Esophagus muscularis mucosa (tissue), 4 donors: ENCODE data around the gene MANBA. TPM values are rescaled to one million over a fixed set of nuclear protein-coding genes. Genes with fewer than 3 reads are reported as not detected.

Source experiments
- DNase-seq: peaks from one replicate; pipeline ENCODE4 v3.0.0-alpha.2; 2017; ENCODE audit errors: extremely low spot score
- H3K27ac ChIP-seq, 4 donors: fragments of 200-600 bp; sonication (generic); replicated peaks in 1 of 4; 1 replicate in 3 of 4; 2 replicates in 1 of 4; pipeline ENCODE4 v1.5.1; 2016 to 2019; ENCODE audit warnings: mild to moderate bottlenecking in 1 of 4
- H3K27me3 ChIP-seq, 4 donors: fragments of 200-600 bp; sonication (generic); one replicate each; pipeline versions ENCODE4 v1.5.1 to v1.6.0; 2016 to 2019
- H3K36me3 ChIP-seq, 4 donors: fragments of 200-600 bp; sonication (generic); one replicate each; pipeline ENCODE4 v1.5.1; 2016 to 2019
- H3K4me1 ChIP-seq, 4 donors: fragments of 200-600 bp; sonication (generic); one replicate each; pipeline ENCODE4 v1.5.1; 2016 to 2019
- H3K4me3 ChIP-seq, 4 donors: fragments of 200-600 bp; sonication (generic); 1 replicate in 2 of 4; 2 replicates in 2 of 4; pipeline ENCODE4 v1.5.1; 2016 to 2019; ENCODE audit warnings: mild to moderate bottlenecking in 4 of 4, moderate library complexity in 1 of 4
- H3K9me3 ChIP-seq, 4 donors: fragments of 200-600 bp; sonication (generic); 1 replicate in 3 of 4; 2 replicates in 1 of 4; pipeline ENCODE4 v1.5.1; 2016 to 2019
- CTCF ChIP-seq, 3 experiments: fragments of 200-600 bp in 2 of 3; fragments of 450-650 bp in 1 of 3; sonication (generic) in 2 of 3; IDR thresholded peaks; one replicate each; pipeline ENCODE4 v1.5.1; 2017 to 2019; ENCODE audit warnings: antibody characterized with exemption in 3 of 3, mild to moderate bottlenecking in 2 of 3, moderate library complexity in 1 of 3
- EP300 ChIP-seq: sonication (generic); formaldehyde crosslinking; IDR thresholded peaks from one replicate; pipeline ENCODE4 v1.6.1; 2017; ENCODE audit warnings: antibody characterized with exemption
- POLR2A ChIP-seq: fragments of 450-650 bp; IDR thresholded peaks from one replicate; pipeline ENCODE4 v1.6.1; 2017; ENCODE audit warnings: antibody characterized with exemption, moderate library complexity, mild to moderate bottlenecking, low read depth
- POLR2AphosphoS5 ChIP-seq, 2 donors: sonication (generic); formaldehyde crosslinking; IDR thresholded peaks; one replicate each; pipeline ENCODE4 v1.6.1; 2017; ENCODE audit warnings: antibody characterized with exemption in 2 of 2
- WGBS: methylation state at CpG from one replicate; pipeline ENCODE4 v1.1.5; 2018; 5-methylcytosine and 5-hydroxymethylcytosine counted together
- intact Hi-C: fragments of 100-400 bp; cut with DNase I; formaldehyde crosslinking; loops from one replicate; pipeline ENCODE4 v1.15.1; 2023
- total RNA-seq, 4 donors: library from RNA; depleted of rRNA; stranded (reverse); fragments of >200 nt; gene quantifications; one replicate each; pipeline versions ENCODE4 v1.1.0 to v1.2.1, GENCODE V29; 2016

The MANBA gene
- total RNA-seq, 4 donors from 2014 or later = 22.1 to 24.9 (median 24.5) TPM

GRCh38 chr4:102781570-102781969, 20.8 kb upstream of the MANBA start:
- Histone ChIP-seq H3K36me3 (no peaks in the 10 kb centered on the region), H3K9me3 (no peaks in the 10 kb centered on the region), H3K4me1 (no peaks in the 10 kb centered on the region), H3K27ac (no peak overlapping the region), H3K27me3 (no peaks in the 10 kb centered on the region), H3K4me3 (no peak overlapping the region)
- intact Hi-C loops = no loop called here
- WGBS = 100% methylated on average over 1 of the region's 1 CpG
- DNase-seq = no peak
- no peak for TF ChIP-seq POLR2A
- no peak for TF ChIP-seq EP300
- no peak for TF ChIP-seq CTCF (IDR thresholded peaks at IDR 0.05)
- no peak for TF ChIP-seq POLR2AphosphoS5 (IDR thresholded peaks at IDR 0.05)

GRCh38 chr4:102780476-102781144, 19.8 kb upstream of the MANBA start:
- WGBS = 77% methylated on average over 5 of the region's 5 CpGs
- H3K9me3 ChIP-seq = no peaks in the 10 kb centered on the region
- no peaks in the 10 kb centered on the region for H3K27me3 ChIP-seq
- no peaks in the 10 kb centered on the region for H3K36me3 ChIP-seq
- intact Hi-C loops = no loop called here
- DNase-seq = no peak
- H3K27ac ChIP-seq = no peak overlapping the region
- no peaks in the 10 kb centered on the region for H3K4me1 ChIP-seq
- no peak overlapping the region for H3K4me3 ChIP-seq
- TF ChIP-seq POLR2AphosphoS5 (IDR thresholded peaks at IDR 0.05) (no peak), EP300 (no peak), CTCF (IDR thresholded peaks at IDR 0.05) (no peak), POLR2A (no peak)

- no peaks in the 10 kb centered on the region for H3K27me3 ChIP-seq
- H3K4me3 ChIP-seq = no peak overlapping the region
- WGBS = 60% methylated on average over 4 of the region's 4 CpGs
- DNase-seq = no peak
- no peaks in the 10 kb centered on the region for H3K9me3 ChIP-seq
- TF ChIP-seq POLR2A = no peak
- TF ChIP-seq CTCF (IDR thresholded peaks at IDR 0.05) = no peak
- no peak for TF ChIP-seq POLR2AphosphoS5 (IDR thresholded peaks at IDR 0.05)
- TF ChIP-seq EP300 = no peak
- H3K4me1 ChIP-seq = no peaks in the 10 kb centered on the region
- no peaks in the 10 kb centered on the region for H3K36me3 ChIP-seq
- intact Hi-C loops = no loop called here
- no peak overlapping the region for H3K27ac ChIP-seq
These were observed 18.4 kb upstream of the MANBA start for GRCh38 chr4:102779204-102779603.

- no peak for DNase-seq
- TF ChIP-seq CTCF (IDR thresholded peaks at IDR 0.05) = no peak
- TF ChIP-seq POLR2AphosphoS5 (IDR thresholded peaks at IDR 0.05) = no peak
- no peak for TF ChIP-seq POLR2A
- no peak for TF ChIP-seq EP300
- intact Hi-C loops = no loop called here
- 75% methylated on average over 7 of the region's 7 CpGs for WGBS
- no peaks in the 10 kb centered on the region for H3K27me3 ChIP-seq
- no peak overlapping the region for H3K4me3 ChIP-seq
- H3K27ac ChIP-seq = no peak overlapping the region
- no peaks in the 10 kb centered on the region for H3K9me3 ChIP-seq
- H3K36me3 ChIP-seq = no peaks in the 10 kb centered on the region
- no peaks in the 10 kb centered on the region for H3K4me1 ChIP-seq
These were observed 18.0 kb upstream of the MANBA start for GRCh38 chr4:102778720-102779119.

- 92% methylated on average over 1 of the region's 1 CpG for WGBS
- intact Hi-C loops = no loop called here
These were observed 15.0 kb upstream of the MANBA start for GRCh38 chr4:102775805-102776204.

More at GRCh38 chr4:102775805-102776204, 15.0 kb upstream of the MANBA start:
- Histone ChIP-seq H3K4me1 (no peaks in the 10 kb centered on the region), H3K27me3 (no peaks in the 10 kb centered on the region), H3K36me3 (no peaks in the 10 kb centered on the region), H3K27ac (no peak overlapping the region), H3K9me3 (no peaks in the 10 kb centered on the region), H3K4me3 (no peak overlapping the region)
- no peak for DNase-seq
- TF ChIP-seq EP300 (no peak), CTCF (IDR thresholded peaks at IDR 0.05) (no peak), POLR2A (no peak), POLR2AphosphoS5 (IDR thresholded peaks at IDR 0.05) (no peak)
